KMS-11 (cell line): Measurements from ENCODE around the gene ABHD17C.

Experiments used
- H2AFZ ChIP-seq: fragments of 200-600 bp; sonication (generic); 2 replicates; pipeline ENCODE4 v1.6.1; 2016; ENCODE audit warnings: antibody characterized with exemption, mixed run types, low read depth
- H3K27ac ChIP-seq: fragments of 200-600 bp; sonication (generic); 2 replicates; pipeline ENCODE4 v1.6.1; 2016; ENCODE audit warnings: mild to moderate bottlenecking, mixed run types
- H3K27me3 ChIP-seq: fragments of 200-600 bp; sonication (generic); 2 replicates; pipeline ENCODE4 v1.6.1; 2017; ENCODE audit warnings: mild to moderate bottlenecking, low read depth, mixed run types, moderate library complexity; ENCODE audit not compliant: insufficient read depth
- H3K36me3 ChIP-seq: fragments of 200-600 bp; sonication (generic); 2 replicates; pipeline ENCODE4 v1.6.1; 2017; ENCODE audit warnings: mild to moderate bottlenecking, mixed run types; ENCODE audit not compliant: insufficient read depth
- H3K4me1 ChIP-seq: fragments of 200-600 bp; sonication (generic); 2 replicates; pipeline ENCODE4 v1.6.1; 2016; ENCODE audit warnings: mild to moderate bottlenecking, low read depth, mixed run types; ENCODE audit not compliant: poor library complexity, severe bottlenecking
- H3K4me2 ChIP-seq: fragments of 200-600 bp; sonication (generic); 2 replicates; pipeline ENCODE4 v1.7.0; 2016; ENCODE audit warnings: mild to moderate bottlenecking, mixed run types
- H3K4me3 ChIP-seq: fragments of 200-600 bp; sonication (generic); IDR thresholded peaks from 2 replicates; pipeline ENCODE4 v1.6.1; 2017; ENCODE audit warnings: low read depth, low read length, mixed read lengths; ENCODE audit not compliant: insufficient read depth
- H3K79me2 ChIP-seq: fragments of 200-600 bp; sonication (generic); 2 replicates; pipeline ENCODE4 v1.6.1; 2016; ENCODE audit warnings: low read depth, mixed run types; ENCODE audit not compliant: insufficient read depth
- H3K9ac ChIP-seq: fragments of 200-600 bp; sonication (generic); 2 replicates; pipeline ENCODE4 v1.6.1; 2016; ENCODE audit warnings: mild to moderate bottlenecking, mixed run types
- H4K20me1 ChIP-seq: fragments of 200-600 bp; sonication (generic); 2 replicates; pipeline ENCODE4 v1.6.1; 2016; ENCODE audit warnings: mild to moderate bottlenecking, mixed run types; ENCODE audit not compliant: insufficient read depth
- TF ChIP-seq, protein P1 (sequence below): fragments of 200-600 bp; sonication (generic); conservative IDR thresholded peaks from 2 replicates; pipeline ENCODE4 v1.6.1; 2017; ENCODE audit warnings: low read depth, mild to moderate bottlenecking, antibody characterized with exemption, low read length, moderate library complexity, mixed read lengths

ABHD17C gene

DNA sequence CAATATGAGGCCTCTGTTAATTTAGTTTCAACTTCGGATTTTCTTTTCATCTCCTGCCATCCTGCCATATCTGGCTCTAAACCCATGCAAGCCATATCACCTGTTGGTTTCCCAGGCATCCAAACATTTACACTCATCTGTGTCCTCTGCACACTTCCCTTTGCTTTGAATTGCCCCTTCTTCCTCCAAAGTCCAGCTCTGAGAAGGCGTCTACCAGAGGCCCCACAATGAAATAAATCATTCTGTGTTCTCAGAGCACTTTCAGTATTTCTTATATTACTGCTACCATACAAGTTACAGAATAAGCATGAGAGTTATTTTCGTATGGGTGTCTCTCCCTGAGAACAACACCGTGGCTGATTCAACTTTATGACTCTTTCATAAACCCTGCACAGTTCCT lies 12.9 kb upstream of the ABHD17C start:
- Histone ChIP-seq H4K20me1 (no peaks in the 10 kb centered on the region), H3K4me3 (no peak overlapping the region), H3K79me2 (no peaks in the 10 kb centered on the region), H3K27me3 (no peaks in the 10 kb centered on the region), H2AFZ (no peak overlapping the region), H3K4me2 (no peak overlapping the region), H3K4me1 (no peaks in the 10 kb centered on the region), H3K9ac (no peak overlapping the region), H3K36me3 (no peaks in the 10 kb centered on the region), H3K27ac (no peak overlapping the region)
- TF ChIP-seq, protein P1, sequence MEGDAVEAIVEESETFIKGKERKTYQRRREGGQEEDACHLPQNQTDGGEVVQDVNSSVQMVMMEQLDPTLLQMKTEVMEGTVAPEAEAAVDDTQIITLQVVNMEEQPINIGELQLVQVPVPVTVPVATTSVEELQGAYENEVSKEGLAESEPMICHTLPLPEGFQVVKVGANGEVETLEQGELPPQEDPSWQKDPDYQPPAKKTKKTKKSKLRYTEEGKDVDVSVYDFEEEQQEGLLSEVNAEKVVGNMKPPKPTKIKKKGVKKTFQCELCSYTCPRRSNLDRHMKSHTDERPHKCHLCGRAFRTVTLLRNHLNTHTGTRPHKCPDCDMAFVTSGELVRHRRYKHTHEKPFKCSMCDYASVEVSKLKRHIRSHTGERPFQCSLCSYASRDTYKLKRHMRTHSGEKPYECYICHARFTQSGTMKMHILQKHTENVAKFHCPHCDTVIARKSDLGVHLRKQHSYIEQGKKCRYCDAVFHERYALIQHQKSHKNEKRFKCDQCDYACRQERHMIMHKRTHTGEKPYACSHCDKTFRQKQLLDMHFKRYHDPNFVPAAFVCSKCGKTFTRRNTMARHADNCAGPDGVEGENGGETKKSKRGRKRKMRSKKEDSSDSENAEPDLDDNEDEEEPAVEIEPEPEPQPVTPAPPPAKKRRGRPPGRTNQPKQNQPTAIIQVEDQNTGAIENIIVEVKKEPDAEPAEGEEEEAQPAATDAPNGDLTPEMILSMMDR = no peak

DNA sequence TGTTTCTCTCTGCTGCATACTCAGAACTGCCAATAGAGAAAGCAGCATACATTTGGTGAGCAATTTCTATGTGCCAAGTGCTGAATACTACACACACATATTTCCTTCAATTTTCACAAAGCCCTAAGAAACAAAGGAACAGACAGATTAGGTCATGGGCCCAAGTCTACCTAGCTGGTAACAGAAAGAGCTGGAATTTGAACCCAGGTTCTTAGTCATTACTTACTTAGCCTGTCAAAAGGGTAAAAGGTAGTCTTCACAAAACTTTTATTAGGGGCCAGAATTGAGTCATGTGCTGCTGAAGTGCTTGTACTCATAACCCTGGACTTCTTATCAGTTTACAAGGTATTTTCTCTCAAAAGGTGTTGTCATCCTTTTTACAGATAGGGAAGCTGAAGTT lies 10.4 kb upstream of the ABHD17C start:
- Histone ChIP-seq H3K4me3 (no peak overlapping the region), H3K36me3 (no peaks in the 10 kb centered on the region), H3K4me1 (no peaks in the 10 kb centered on the region), H3K79me2 (no peaks in the 10 kb centered on the region), H3K9ac (no peak overlapping the region), H3K4me2 (no peak overlapping the region), H4K20me1 (no peaks in the 10 kb centered on the region), H3K27me3 (no peaks in the 10 kb centered on the region), H3K27ac (no peak overlapping the region), H2AFZ (no peak overlapping the region)
- TF ChIP-seq, protein P1 = no peak

DNA sequence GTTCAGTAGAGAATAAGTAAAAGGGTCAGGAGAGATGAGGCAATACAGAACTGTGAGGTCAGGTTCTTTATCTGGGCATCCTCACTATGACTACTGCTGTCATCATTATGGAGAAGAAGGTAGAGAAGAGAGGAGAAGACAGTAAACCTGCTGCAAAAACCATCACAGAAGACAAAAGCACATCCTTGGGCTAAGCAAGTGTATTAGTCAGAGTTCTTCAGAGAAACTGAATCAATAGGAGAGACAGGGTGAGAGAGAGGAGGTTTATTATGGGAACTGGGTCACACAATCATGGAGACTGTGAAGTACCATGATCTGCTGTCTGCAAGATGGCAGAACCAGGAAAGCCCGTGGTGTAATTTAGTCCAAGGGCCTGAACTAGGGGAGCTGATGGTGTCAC lies 9.5 kb upstream of the ABHD17C start:
- Histone ChIP-seq H3K36me3 (no peaks in the 10 kb centered on the region), H4K20me1 (no peaks in the 10 kb centered on the region), H3K79me2 (no peaks in the 10 kb centered on the region), H3K27ac (no peak overlapping the region), H3K9ac (no peak overlapping the region), H3K4me3 (no peak overlapping the region), H3K4me1 (no peaks in the 10 kb centered on the region), H3K4me2 (no peak overlapping the region), H2AFZ (no peak overlapping the region), H3K27me3 (no peaks in the 10 kb centered on the region)
- TF ChIP-seq, protein P1 = no peak

DNA sequence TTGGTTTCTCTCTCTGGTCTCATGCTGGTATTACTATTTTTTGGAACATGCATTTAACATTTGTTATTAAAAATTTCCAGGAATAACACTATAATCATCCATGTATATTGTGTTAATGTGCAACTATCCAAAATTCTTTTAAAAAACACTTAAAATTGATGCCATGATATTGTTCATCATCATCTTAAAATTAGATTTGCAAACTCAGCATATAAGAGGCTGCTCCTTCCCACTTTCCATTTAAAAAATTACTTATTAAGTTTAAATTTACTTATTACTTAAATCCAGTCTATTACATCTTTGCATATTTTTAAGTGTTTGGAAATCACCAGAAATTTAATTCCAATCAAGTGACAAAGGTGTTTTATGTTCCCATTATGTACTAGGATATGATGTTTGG lies 5.8 kb upstream of the ABHD17C start:
- no peak overlapping the region for H3K27ac ChIP-seq

More for the DNA sequence above, 5.8 kb upstream of the ABHD17C start:
- H3K4me1 ChIP-seq = peaks cover 6% of the 10 kb centered on the region
- no peaks in the 10 kb centered on the region for H3K79me2 ChIP-seq
- no peaks in the 10 kb centered on the region for H3K27me3 ChIP-seq
- H3K9ac ChIP-seq = no peak overlapping the region
- no peak overlapping the region for H3K4me3 ChIP-seq
- TF ChIP-seq, protein P1 = no peak
- H3K36me3 ChIP-seq = no peaks in the 10 kb centered on the region
- H2AFZ ChIP-seq = no peak overlapping the region
- H4K20me1 ChIP-seq = no peaks in the 10 kb centered on the region
- H3K4me2 ChIP-seq = no peak overlapping the region
